Hepatocyte (in vitro differentiated cells): Measurements from ENCODE around the gene CELA3A. TPM values are rescaled to one million over a fixed set of nuclear protein-coding genes. Genes with fewer than 3 reads are reported as not detected.

Experiments used
- DNase-seq: peaks from one replicate; pipeline ENCODE4 v3.0.0-alpha.2; 2016; ENCODE audit warnings: low spot score
- H2AFZ ChIP-seq: fragments of 200-600 bp; sonication (generic); 2 replicates; pipeline ENCODE4 v1.6.0; 2016; ENCODE audit warnings: antibody characterized with exemption, mild to moderate bottlenecking
- H3K27ac ChIP-seq: fragments of 200-600 bp; sonication (generic); 2 replicates; pipeline ENCODE4 v1.5.1; 2016; ENCODE audit warnings: mild to moderate bottlenecking
- H3K27me3 ChIP-seq: fragments of 200-600 bp; sonication (generic); 2 replicates; pipeline ENCODE4 v1.6.1; 2016
- H3K36me3 ChIP-seq: fragments of 200-600 bp; sonication (generic); replicated peaks from 2 replicates; pipeline ENCODE4 v1.5.1; 2016; ENCODE audit warnings: low read depth; ENCODE audit not compliant: insufficient read depth
- H3K4me1 ChIP-seq: fragments of 200-600 bp; sonication (generic); 2 replicates; pipeline ENCODE4 v1.5.1; 2016; ENCODE audit warnings: mild to moderate bottlenecking, moderate library complexity; ENCODE audit not compliant: insufficient read depth
- H3K4me2 ChIP-seq: fragments of 200-600 bp; sonication (generic); 2 replicates; pipeline ENCODE4 v1.6.0; 2016
- H3K4me3 ChIP-seq: fragments of 200-600 bp; sonication (generic); 2 replicates; pipeline ENCODE4 v1.5.1; 2016; ENCODE audit warnings: mild to moderate bottlenecking
- H3K79me2 ChIP-seq: fragments of 200-600 bp; sonication (generic); 2 replicates; pipeline ENCODE4 v1.6.0; 2017; ENCODE audit warnings: mild to moderate bottlenecking
- H3K9me2 ChIP-seq: fragments of 200-600 bp; sonication (generic); replicated peaks from 2 replicates; pipeline ENCODE4 v1.6.0; 2017; ENCODE audit warnings: mild to moderate bottlenecking; ENCODE audit not compliant: insufficient read depth
- H3K9me3 ChIP-seq: fragments of 200-600 bp; sonication (generic); 2 replicates; pipeline ENCODE4 v1.5.1; 2016; ENCODE audit warnings: low read depth, mild to moderate bottlenecking
- H4K20me1 ChIP-seq: fragments of 200-600 bp; sonication (generic); 2 replicates; pipeline ENCODE4 v1.6.0; 2016; ENCODE audit warnings: mild to moderate bottlenecking; ENCODE audit not compliant: insufficient read depth, poor library complexity, severe bottlenecking
- EZH2 ChIP-seq: fragments of 200-600 bp; sonication (generic); IDR thresholded peaks from 2 replicates; pipeline ENCODE4 v1.6.1; 2016; ENCODE audit warnings: antibody characterized with exemption, mild to moderate bottlenecking, borderline replicate concordance
- EZH2phosphoT487 ChIP-seq: fragments of 200-600 bp; sonication (generic); IDR thresholded peaks from one replicate; pipeline ENCODE4 v1.6.1; 2018; ENCODE audit warnings: antibody characterized with exemption, mild to moderate bottlenecking, low read depth, moderate library complexity; ENCODE audit not compliant: unreplicated experiment, severe bottlenecking
- WGBS: methylation state at CpG from one replicate; pipeline ENCODE4 v1.1.6; 2016; ENCODE audit warnings: low lambda C conversion rate; ENCODE audit errors: missing lambda C conversion rate; 5-methylcytosine and 5-hydroxymethylcytosine counted together
- polyA plus RNA-seq: library from polyadenylated mRNA; unstranded; fragments of >200 nt; fragmentation: Nextera tagmentation; extraction: Ambion mirVana; gene quantifications from 2 replicates; pipeline ENCODE4 v1.2.1, GENCODE V29; 2016
- total RNA-seq: library from RNA; depleted of rRNA; stranded (reverse); fragments of >200 nt; gene quantifications from 2 replicates; pipeline ENCODE4 v1.2.3, GENCODE V29; 2014
- TF ChIP-seq, protein P1 (sequence below): fragments of 200-600 bp; sonication (generic); IDR thresholded peaks from 2 replicates; pipeline ENCODE4 v1.5.1; 2016; ENCODE audit warnings: antibody characterized with exemption, mild to moderate bottlenecking; ENCODE audit not compliant: poor library complexity

CELA3A gene
- total and polyA plus RNA-seq, 2 experiments from 2014 or later, result 0.68 to 2.2 TPM

GRCh38 chr1:22037520-22037919 lies 36.1 kb downstream of the CELA3A start:
- H3K36me3 ChIP-seq, result no peaks in the 10 kb centered on the region
- no peaks in the 10 kb centered on the region for H3K9me2 ChIP-seq
- WGBS, result 63% methylated on average over 7 of the region's 7 CpGs
- no peaks in the 10 kb centered on the region for H3K4me1 ChIP-seq
- H3K4me3 ChIP-seq, result no peak overlapping the region
- no peaks in the 10 kb centered on the region for H3K79me2 ChIP-seq
- H2AFZ ChIP-seq, result no peak overlapping the region
- no peaks in the 10 kb centered on the region for H3K9me3 ChIP-seq
- H4K20me1 ChIP-seq, result no peaks in the 10 kb centered on the region
- no peak overlapping the region for H3K27ac ChIP-seq
- TF ChIP-seq EZH2phosphoT487 (no peak), EZH2 (no peak)
- TF ChIP-seq, protein P1, sequence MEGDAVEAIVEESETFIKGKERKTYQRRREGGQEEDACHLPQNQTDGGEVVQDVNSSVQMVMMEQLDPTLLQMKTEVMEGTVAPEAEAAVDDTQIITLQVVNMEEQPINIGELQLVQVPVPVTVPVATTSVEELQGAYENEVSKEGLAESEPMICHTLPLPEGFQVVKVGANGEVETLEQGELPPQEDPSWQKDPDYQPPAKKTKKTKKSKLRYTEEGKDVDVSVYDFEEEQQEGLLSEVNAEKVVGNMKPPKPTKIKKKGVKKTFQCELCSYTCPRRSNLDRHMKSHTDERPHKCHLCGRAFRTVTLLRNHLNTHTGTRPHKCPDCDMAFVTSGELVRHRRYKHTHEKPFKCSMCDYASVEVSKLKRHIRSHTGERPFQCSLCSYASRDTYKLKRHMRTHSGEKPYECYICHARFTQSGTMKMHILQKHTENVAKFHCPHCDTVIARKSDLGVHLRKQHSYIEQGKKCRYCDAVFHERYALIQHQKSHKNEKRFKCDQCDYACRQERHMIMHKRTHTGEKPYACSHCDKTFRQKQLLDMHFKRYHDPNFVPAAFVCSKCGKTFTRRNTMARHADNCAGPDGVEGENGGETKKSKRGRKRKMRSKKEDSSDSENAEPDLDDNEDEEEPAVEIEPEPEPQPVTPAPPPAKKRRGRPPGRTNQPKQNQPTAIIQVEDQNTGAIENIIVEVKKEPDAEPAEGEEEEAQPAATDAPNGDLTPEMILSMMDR, result no peak
- H3K4me2 ChIP-seq, result no peak overlapping the region
- no peak for DNase-seq
- no peaks in the 10 kb centered on the region for H3K27me3 ChIP-seq

GRCh38 chr1:22038036-22038435 lies 36.6 kb downstream of the CELA3A start:
- H3K27me3 ChIP-seq, result no peaks in the 10 kb centered on the region
- WGBS, result 97% methylated on average over 5 of the region's 5 CpGs
- H3K4me2 ChIP-seq, result no peak overlapping the region
- no peak overlapping the region for H3K27ac ChIP-seq
- H2AFZ ChIP-seq, result no peak overlapping the region
- no peaks in the 10 kb centered on the region for H3K9me3 ChIP-seq
- H4K20me1 ChIP-seq, result no peaks in the 10 kb centered on the region
- H3K4me1 ChIP-seq, result peaks cover 5% of the 10 kb centered on the region
- H3K36me3 ChIP-seq, result no peaks in the 10 kb centered on the region
- no peak for TF ChIP-seq EZH2phosphoT487
- TF ChIP-seq, protein P1, result no peak
- no peak for TF ChIP-seq EZH2
- no peaks in the 10 kb centered on the region for H3K9me2 ChIP-seq
- no peak overlapping the region for H3K4me3 ChIP-seq
- DNase-seq, result no peak
- no peaks in the 10 kb centered on the region for H3K79me2 ChIP-seq

DNA sequence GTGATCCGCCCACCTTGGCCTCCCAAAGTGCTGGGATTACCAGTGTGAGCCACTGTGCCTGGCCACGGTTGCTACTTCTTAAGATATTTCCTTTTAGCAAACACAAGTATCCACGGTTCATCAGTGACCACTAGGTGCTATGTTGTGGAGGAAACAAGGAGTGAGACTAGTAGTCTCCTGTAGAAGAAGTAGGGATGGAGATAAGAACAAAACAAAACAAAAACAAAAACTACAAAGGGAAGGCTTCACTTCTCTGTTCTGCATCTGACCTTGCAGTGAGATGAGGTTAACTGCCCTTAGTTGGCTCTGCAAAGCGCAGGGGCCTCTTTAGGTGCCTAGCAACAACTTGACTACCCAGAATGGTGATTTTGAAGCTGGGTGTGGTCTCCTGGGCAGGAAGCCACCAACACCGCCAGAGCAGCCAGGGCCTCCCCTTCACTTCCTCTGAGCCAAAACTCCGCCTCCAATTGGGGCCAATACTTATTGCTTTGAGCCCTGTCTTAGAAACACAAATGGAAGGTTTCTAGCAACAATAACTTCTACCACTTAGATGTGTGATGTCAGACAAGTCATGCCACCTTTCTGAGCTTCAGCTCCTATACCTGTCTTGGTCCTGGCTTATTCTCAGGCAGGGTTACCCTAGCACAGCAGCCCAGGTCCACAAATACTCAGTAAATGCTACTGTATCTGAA lies 38.3 kb downstream of the CELA3A start:
- TF ChIP-seq, protein P1, result no peak
- TF ChIP-seq EZH2 (no peak), EZH2phosphoT487 (no peak)
- Histone ChIP-seq H3K9me3 (no peaks in the 10 kb centered on the region), H3K36me3 (no peaks in the 10 kb centered on the region), H3K4me3 (no peak overlapping the region), H3K4me2 (peak overlapping the region; percentile 43), H3K79me2 (no peaks in the 10 kb centered on the region), H3K9me2 (no peaks in the 10 kb centered on the region), H4K20me1 (no peaks in the 10 kb centered on the region), H2AFZ (no peak overlapping the region), H3K27ac (peak overlapping the region; percentile 42), H3K27me3 (no peaks in the 10 kb centered on the region), H3K4me1 (peaks cover 11% of the 10 kb centered on the region)
- WGBS, result 67% methylated on average over 6 of the region's 6 CpGs
- peak; percentile 72 for DNase-seq
